ENCODE data around the gene RAB11FIP5.

The RAB11FIP5 gene

GRCh38 chr2:73085691-73086090, 27.1 kb downstream of the RAB11FIP5 start:
- DNase-seq, result peak in 53 of 56 donors; percentile 9 to 92 (median 57)

GRCh38 chr2:73084971-73085370, 27.8 kb downstream of the RAB11FIP5 start:
- no peak for DNase-seq

- no peak for DNase-seq
Measured at GRCh38 chr2:73083886-73084800, 28.6 kb downstream of the RAB11FIP5 start.

- no peak for DNase-seq
Measured at GRCh38 chr2:73082523-73083410, 30.0 kb downstream of the RAB11FIP5 start.

GRCh38 chr2:73081181-73081671, 31.5 kb downstream of the RAB11FIP5 start:
- DNase-seq, result no peak

- DNase-seq, result no peak
Measured at GRCh38 chr2:73080321-73081131, 32.2 kb downstream of the RAB11FIP5 start.

- DNase-seq, result no peak
Measured at GRCh38 chr2:73079636-73080035, 33.1 kb downstream of the RAB11FIP5 start.

- DNase-seq, result no peak
Measured at GRCh38 chr2:73078457-73079411, 34.0 kb downstream of the RAB11FIP5 start.

GRCh38 chr2:73077424-73077795, 35.3 kb downstream of the RAB11FIP5 start:
- DNase-seq, result no peak

- no peak for DNase-seq
Measured at GRCh38 chr2:73076701-73077423, 35.9 kb downstream of the RAB11FIP5 start.

GRCh38 chr2:73075477-73076373, 37.0 kb downstream of the RAB11FIP5 start:
- peak in 36 of 56 donors; percentile 17 to 85 (median 46) for DNase-seq

GRCh38 chr2:73074110-73075069, 38.4 kb downstream of the RAB11FIP5 start:
- no peak for DNase-seq

- no peak for DNase-seq
Measured at GRCh38 chr2:73072416-73072815, 40.3 kb downstream of the RAB11FIP5 start.

- peak in 6 of 56 donors; percentile 39 to 71 (median 43) for DNase-seq
Measured at GRCh38 chr2:73072129-73072395, 40.7 kb downstream of the RAB11FIP5 start.

GRCh38 chr2:73071360-73072128, 41.2 kb downstream of the RAB11FIP5 start, which contains the start of gene SFXN5:
SFXN5 (minus strand) TSS chr2:73071712; CDS start chr2:73071705, 7 bp downstream.
- peak; percentile 86 to 99 (median 96) for DNase-seq

Measured in amygdala (tissue), 56 donors.